Loucy (cell line): ENCODE data around the gene SLAMF1.
A peak's percentile ranks its signal among the peaks of the same experiment; 100 is the strongest.

Experiments
- EZH2phosphoT487 ChIP-seq: fragments of 200-600 bp; IDR thresholded peaks from 2 replicates; pipeline ENCODE4 v1.6.1; 2018; ENCODE audit warnings: antibody characterized with exemption, mild to moderate bottlenecking, moderate library complexity, borderline replicate concordance
- TF ChIP-seq, protein P1 (sequence below): fragments of 200-600 bp; sonication (generic); conservative IDR thresholded peaks from 2 replicates; pipeline ENCODE4 v1.5.1; 2014; ENCODE audit warnings: mild to moderate bottlenecking, antibody characterized with exemption, low read length

GRCh38 chr1:160618763-160619274 is 28.0 kb downstream of the SLAMF1 start:
- TF ChIP-seq, protein P1, sequence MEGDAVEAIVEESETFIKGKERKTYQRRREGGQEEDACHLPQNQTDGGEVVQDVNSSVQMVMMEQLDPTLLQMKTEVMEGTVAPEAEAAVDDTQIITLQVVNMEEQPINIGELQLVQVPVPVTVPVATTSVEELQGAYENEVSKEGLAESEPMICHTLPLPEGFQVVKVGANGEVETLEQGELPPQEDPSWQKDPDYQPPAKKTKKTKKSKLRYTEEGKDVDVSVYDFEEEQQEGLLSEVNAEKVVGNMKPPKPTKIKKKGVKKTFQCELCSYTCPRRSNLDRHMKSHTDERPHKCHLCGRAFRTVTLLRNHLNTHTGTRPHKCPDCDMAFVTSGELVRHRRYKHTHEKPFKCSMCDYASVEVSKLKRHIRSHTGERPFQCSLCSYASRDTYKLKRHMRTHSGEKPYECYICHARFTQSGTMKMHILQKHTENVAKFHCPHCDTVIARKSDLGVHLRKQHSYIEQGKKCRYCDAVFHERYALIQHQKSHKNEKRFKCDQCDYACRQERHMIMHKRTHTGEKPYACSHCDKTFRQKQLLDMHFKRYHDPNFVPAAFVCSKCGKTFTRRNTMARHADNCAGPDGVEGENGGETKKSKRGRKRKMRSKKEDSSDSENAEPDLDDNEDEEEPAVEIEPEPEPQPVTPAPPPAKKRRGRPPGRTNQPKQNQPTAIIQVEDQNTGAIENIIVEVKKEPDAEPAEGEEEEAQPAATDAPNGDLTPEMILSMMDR = peak; percentile 84
- no peak for TF ChIP-seq EZH2phosphoT487
